CD4-positive, alpha-beta T cell treated with Interferon gamma for 1 hour (primary cell): ENCODE results near the gene FSTL4.
A peak's percentile ranks its signal among the peaks of the same experiment; 100 is the strongest.

Experiments used
- DNase-seq: peaks from one replicate; pipeline ENCODE4 v3.0.0-alpha.2; 2020

FSTL4 gene

GRCh38 chr5:133612249-133612860 is at the start of gene FSTL4:
Gene FSTL4, minus strand, starts transcription at chr5:133612541.
- peak; percentile 19 for DNase-seq

GRCh38 chr5:133661389-133661788 is 49.0 kb upstream of the FSTL4 start:
- DNase-seq = no peak

GRCh38 chr5:133658327-133658726 is 46.0 kb upstream of the FSTL4 start:
- DNase-seq = no peak

GRCh38 chr5:133657036-133657435 is 44.7 kb upstream of the FSTL4 start:
- DNase-seq = no peak

- DNase-seq = no peak
These were observed 43.6 kb upstream of the FSTL4 start for GRCh38 chr5:133655966-133656365.

GRCh38 chr5:133653760-133654049 is 41.4 kb upstream of the FSTL4 start:
- DNase-seq = no peak

- DNase-seq = no peak
These were observed 40.8 kb upstream of the FSTL4 start for GRCh38 chr5:133652951-133653759.

- DNase-seq = no peak
These were observed 31.9 kb upstream of the FSTL4 start for GRCh38 chr5:133644000-133644865.

- no peak for DNase-seq
These were observed 31.0 kb upstream of the FSTL4 start for GRCh38 chr5:133643365-133643764.

GRCh38 chr5:133642153-133642722 is 29.9 kb upstream of the FSTL4 start:
- no peak for DNase-seq

- DNase-seq = no peak
These were observed 29.3 kb upstream of the FSTL4 start for GRCh38 chr5:133641683-133642082.

GRCh38 chr5:133639850-133640528 is 27.6 kb upstream of the FSTL4 start:
- no peak for DNase-seq

- DNase-seq = no peak
These were observed 26.1 kb upstream of the FSTL4 start for GRCh38 chr5:133638436-133638835.

- no peak for DNase-seq
These were observed 24.9 kb upstream of the FSTL4 start for GRCh38 chr5:133637206-133637605.

- DNase-seq = no peak
These were observed 22.7 kb upstream of the FSTL4 start for GRCh38 chr5:133635051-133635450.

GRCh38 chr5:133627180-133627579 is 14.8 kb upstream of the FSTL4 start:
- no peak for DNase-seq

GRCh38 chr5:133624316-133624715 is 12.0 kb upstream of the FSTL4 start:
- DNase-seq = no peak

- DNase-seq = no peak
These were observed 5.8 kb upstream of the FSTL4 start for GRCh38 chr5:133618141-133618540.

GRCh38 chr5:133613743-133614142 is 1.4 kb upstream of the FSTL4 start:
- DNase-seq = no peak

- DNase-seq = no peak
These were observed 843 bp upstream of the FSTL4 start for GRCh38 chr5:133613184-133613583.

- no peak for DNase-seq
These were observed 738 bp downstream of the FSTL4 start for GRCh38 chr5:133611357-133612248.
